Suprapubic skin (tissue), 4 donors: ENCODE measurements around the gene EPG5.

ENCODE experiments used
- CTCF ChIP-seq, 2 donors: fragments of 200-600 bp in 1 of 2; fragments of 450-650 bp in 1 of 2; sonication (generic) in 1 of 2; IDR thresholded peaks; one replicate each; pipeline ENCODE4 v1.5.1; 2016 to 2019; ENCODE audit warnings: antibody characterized with exemption in 2 of 2, mild to moderate bottlenecking in 1 of 2, moderate library complexity in 1 of 2
- EP300 ChIP-seq: sonication (generic); formaldehyde crosslinking; IDR thresholded peaks from one replicate; pipeline ENCODE4 v1.6.1; 2017; ENCODE audit warnings: antibody characterized with exemption
- POLR2A ChIP-seq, 2 donors: fragments of 450-650 bp; IDR thresholded peaks; one replicate each; pipeline ENCODE4 v1.6.1; 2017; ENCODE audit warnings: antibody characterized with exemption in 2 of 2, mild to moderate bottlenecking in 2 of 2, moderate library complexity in 2 of 2
- POLR2AphosphoS5 ChIP-seq, 3 donors: sonication (generic); formaldehyde crosslinking; IDR thresholded peaks; one replicate each; pipeline ENCODE4 v1.6.1; 2017; ENCODE audit warnings: antibody characterized with exemption in 3 of 3

- TF ChIP-seq CTCF (IDR thresholded peaks at IDR 0.05) (no peak), POLR2AphosphoS5 (IDR thresholded peaks at IDR 0.05) (no peak), EP300 (no peak), POLR2A (IDR thresholded peaks at IDR 0.05) (no peak)
Measured at GRCh38 chr18:45861926-45862325, 105.2 kb downstream of the EPG5 start.
